ENCODE measurements around the gene ANXA1.

DNA sequence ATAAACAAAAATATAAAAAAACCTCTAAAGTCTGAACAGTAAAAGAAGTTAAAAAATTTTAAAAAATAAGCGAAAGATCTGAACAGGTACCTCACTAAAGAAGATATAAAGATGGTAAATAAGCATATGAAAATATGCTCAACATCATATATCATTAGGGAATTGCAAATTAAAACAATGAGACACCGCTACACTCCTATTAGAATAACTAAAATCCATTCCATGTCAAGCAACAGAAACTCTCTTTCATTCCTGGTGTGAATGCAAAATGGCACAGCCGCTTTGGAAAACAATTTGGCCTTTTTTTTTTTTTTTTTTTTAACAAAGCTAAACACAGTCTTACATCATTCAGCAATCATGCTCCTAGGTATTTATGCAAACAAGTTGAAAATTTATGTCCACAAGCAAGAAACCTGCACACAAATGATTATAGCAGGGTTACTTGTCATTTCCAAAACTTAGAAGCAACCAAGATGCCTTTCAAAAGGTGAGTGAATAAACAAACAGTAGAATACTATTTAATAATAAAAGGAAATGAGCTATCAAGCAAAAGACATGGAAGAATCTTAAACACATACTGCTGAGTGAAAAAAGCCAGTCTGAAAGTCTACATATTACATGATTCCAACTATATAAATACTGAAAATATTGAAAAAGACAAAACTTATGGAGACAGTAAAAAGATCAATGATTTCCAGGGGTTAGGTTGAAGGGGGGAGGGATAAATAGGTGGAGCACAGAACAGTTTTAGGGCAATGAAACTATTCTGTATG lies 22.1 kb downstream of the ANXA1 start:
- TF ChIP-seq POLR2A (IDR thresholded peaks at IDR 0.05; ENCODE audit: borderline replicate concordance, extremely low read depth, insufficient read depth, insufficient read length) (no peak), EZH2phosphoT487 (IDR thresholded peaks at IDR 0.05; ENCODE audit: borderline replicate concordance) (no peak), REST (IDR thresholded peaks at IDR 0.05; ENCODE audit: low read depth) (no peak), JUND (IDR thresholded peaks at IDR 0.05) (no peak), CTCF (IDR thresholded peaks at IDR 0.05 in 2 of 3, conservative IDR thresholded peaks at IDR 0.05 in 1 of 3; ENCODE audit: borderline replicate concordance in 1 of 3, insufficient read depth in 1 of 3, low read depth in 2 of 3, low read length in 2 of 3) (no peak)
